ENCODE results near the gene TRIM46. TPM values are rescaled to one million over a fixed set of nuclear protein-coding genes. Genes with fewer than 3 reads are reported as not detected.
A peak's percentile ranks its signal among the peaks of the same experiment; 100 is the strongest.

TRIM46 gene
- polyA plus RNA-seq, 2 of the 4 experiments (the other 2 are of a cell fraction), result 1.1 to 2.8 TPM

GRCh38 chr1:155171836-155172731 lies 1.6 kb upstream of the TRIM46 start:
- CTCF ChIA-PET, result interaction anchor here (0.7 to 15.2 kb wide), 31 partner anchors 9 to 152 kb away, joined by 3 to 384 read pairs (median 7); partner anchors contain the start of genes EFNA1, EFNA4, MTX1 and SLC50A1
- POLR2A ChIA-PET, result interaction anchor here (0.5 to 4.4 kb wide), 5 partner anchors 8 to 78 kb away, joined by 3 to 54 read pairs (median 4); partner anchors contain the start of genes SLC50A1 and THBS3
- peak; percentile 14; the same call in 1 of the 2 replicates for TF ChIP-seq MAX (IDR thresholded peaks at IDR 0.05)
- TF ChIP-seq MAFK (IDR thresholded peaks at IDR 0.05; ENCODE audit: partially characterized antibody), result peak; percentile 68
- no peak for TF ChIP-seq POLR2AphosphoS2 (conservative IDR thresholded peaks at IDR 0.05; ENCODE audit: low read length)
- no peak for TF ChIP-seq ZSCAN20 (CRISPR knock-in tag; IDR thresholded peaks at IDR 0.05)

GRCh38 chr1:155172732-155173477 lies 744 bp upstream of the TRIM46 start, which contains the start of gene KRTCAP2:
TSS of gene KRTCAP2 (minus strand) at chr1:155173304. CDS start at chr1:155173224, 80 bp downstream.
- H3K27ac ChIP-seq, result peak within 1 kb of the TSS; percentile 93 to 99
- peak; percentile 55 to 85 for ATAC-seq
- FAIRE-seq, result peak; percentile 74
- H3K4me2 ChIP-seq, result peak within 1 kb of the TSS; percentile 95
- CTCF ChIA-PET, result interaction anchor here (0.6 to 15.2 kb wide), 41 partner anchors 9 to 874 kb away, joined by 3 to 384 read pairs (median 5); partner anchors contain the start of genes ADAM15, EFNA1, EFNA4 and MTX1
- H3K4me3 ChIP-seq, result peak within 1 kb of the TSS; percentile 80
- POLR2A ChIA-PET, result interaction anchor here (0.8 to 4.4 kb wide), 9 partner anchors 21 to 110 kb away, joined by 3 to 54 read pairs (median 4); partner anchors contain the start of genes EFNA4, SLC50A1 and THBS3
- peaks cover 21% of the 10 kb centered on the region for H3K4me1 ChIP-seq
- under 1% methylated on average over 46 of the region's 57 CpGs for WGBS (ENCODE audit: missing lambda C conversion rate)
- no peaks in the 10 kb centered on the region for H3K9me3 ChIP-seq
- DNase-seq (ENCODE audit: low read depth in 1 of 2, low spot score in 1 of 2), result peak; percentile 97
- TF ChIP-seq HOXA7 (CRISPR knock-in tag; IDR thresholded peaks at IDR 0.05), result no peak
- no peak for TF ChIP-seq ZC3H11A (IDR thresholded peaks at IDR 0.05)
- TF ChIP-seq ZFP36 (IDR thresholded peaks at IDR 0.05; ENCODE audit: borderline replicate concordance, partially characterized antibody), result no peak
- TF ChIP-seq MAFK (IDR thresholded peaks at IDR 0.05; ENCODE audit: partially characterized antibody), result no peak
- no peak for TF ChIP-seq ELK1 (IDR thresholded peaks at IDR 0.05; ENCODE audit: low read depth, low read length)
- no peak for TF ChIP-seq HOXB13 (CRISPR knock-in tag; IDR thresholded peaks at IDR 0.05; ENCODE audit: low read depth)
- no peak for TF ChIP-seq ESRRA (IDR thresholded peaks at IDR 0.05; ENCODE audit: borderline replicate concordance, low read length)
- no peak for TF ChIP-seq FOSL2 (IDR thresholded peaks at IDR 0.05)
- TF ChIP-seq FOSL2 (CRISPR knock-in tag; IDR thresholded peaks at IDR 0.05), result no peak
- no peak for TF ChIP-seq HES2 (IDR thresholded peaks at IDR 0.05)
- TF ChIP-seq POLR2A (IDR thresholded peaks at IDR 0.05; ENCODE audit: low read length), result peak; percentile 71
- TF ChIP-seq EHF (CRISPR knock-in tag; IDR thresholded peaks at IDR 0.05), result no peak
- TF ChIP-seq, protein P1, sequence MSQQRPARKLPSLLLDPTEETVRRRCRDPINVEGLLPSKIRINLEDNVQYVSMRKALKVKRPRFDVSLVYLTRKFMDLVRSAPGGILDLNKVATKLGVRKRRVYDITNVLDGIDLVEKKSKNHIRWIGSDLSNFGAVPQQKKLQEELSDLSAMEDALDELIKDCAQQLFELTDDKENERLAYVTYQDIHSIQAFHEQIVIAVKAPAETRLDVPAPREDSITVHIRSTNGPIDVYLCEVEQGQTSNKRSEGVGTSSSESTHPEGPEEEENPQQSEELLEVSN (IDR thresholded peaks at IDR 0.05; ENCODE audit: borderline replicate concordance, low read depth), result no peak
- TF ChIP-seq PBX3 (IDR thresholded peaks at IDR 0.05), result no peak
- TF ChIP-seq RNF2 (IDR thresholded peaks at IDR 0.05; ENCODE audit: borderline replicate concordance, low read depth), result no peak
- no peak for TF ChIP-seq NFE2L2 (conservative IDR thresholded peaks at IDR 0.05; ENCODE audit: low read length)
- no peak for TF ChIP-seq EHMT2 (IDR thresholded peaks at IDR 0.05; ENCODE audit: low read depth)
- TF ChIP-seq, protein P2, sequence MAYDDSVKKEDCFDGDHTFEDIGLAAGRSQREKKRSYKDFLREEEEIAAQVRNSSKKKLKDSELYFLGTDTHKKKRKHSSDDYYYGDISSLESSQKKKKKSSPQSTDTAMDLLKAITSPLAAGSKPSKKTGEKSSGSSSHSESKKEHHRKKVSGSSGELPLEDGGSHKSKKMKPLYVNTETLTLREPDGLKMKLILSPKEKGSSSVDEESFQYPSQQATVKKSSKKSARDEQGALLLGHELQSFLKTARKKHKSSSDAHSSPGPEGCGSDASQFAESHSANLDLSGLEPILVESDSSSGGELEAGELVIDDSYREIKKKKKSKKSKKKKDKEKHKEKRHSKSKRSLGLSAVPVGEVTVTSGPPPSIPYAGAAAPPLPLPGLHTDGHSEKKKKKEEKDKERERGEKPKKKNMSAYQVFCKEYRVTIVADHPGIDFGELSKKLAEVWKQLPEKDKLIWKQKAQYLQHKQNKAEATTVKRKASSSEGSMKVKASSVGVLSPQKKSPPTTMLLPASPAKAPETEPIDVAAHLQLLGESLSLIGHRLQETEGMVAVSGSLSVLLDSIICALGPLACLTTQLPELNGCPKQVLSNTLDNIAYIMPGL (CRISPR knock-in tag; IDR thresholded peaks at IDR 0.05; ENCODE audit: borderline replicate concordance), result no peak
- no peak for TF ChIP-seq POLR2AphosphoS2 (conservative IDR thresholded peaks at IDR 0.05; ENCODE audit: low read length)
- TF ChIP-seq SREBF2 (IDR thresholded peaks at IDR 0.05), result no peak
- no peak for TF ChIP-seq HDAC2 (IDR thresholded peaks at IDR 0.05)
- TF ChIP-seq EP300 (IDR thresholded peaks at IDR 0.05), result no peak
- peak; percentile 35; the same call in 2 of the 3 replicates for TF ChIP-seq SMC3 (IDR thresholded peaks at IDR 0.05)
- TF ChIP-seq RCOR1 (IDR thresholded peaks at IDR 0.05; ENCODE audit: low read depth, low read length), result no peak
- peak; percentile 39; the same call in 1 of the 2 replicates for TF ChIP-seq KDM5A (IDR thresholded peaks at IDR 0.05)
- no peak for TF ChIP-seq ZSCAN20 (CRISPR knock-in tag; IDR thresholded peaks at IDR 0.05)
- no peak for TF ChIP-seq HOXB5 (CRISPR knock-in tag; IDR thresholded peaks at IDR 0.05)
- no peak for TF ChIP-seq NR3C1 (IDR thresholded peaks at IDR 0.05)
- TF ChIP-seq RAD21 (conservative IDR thresholded peaks at IDR 0.05 in 1 of 2, IDR thresholded peaks at IDR 0.05 in 1 of 2), result peak in 1 of 2 experiments; percentile 10; a peak in 1 of 5 replicates

More at GRCh38 chr1:155171836-155172731, 1.6 kb upstream of the TRIM46 start:
- Histone ChIP-seq H3K4me3 (peak overlapping the region; percentile 80), H3K9me3 (no peaks in the 10 kb centered on the region), H3K4me2 (peak overlapping the region; percentile 95), H3K27ac (peak overlapping the region; percentile 93 to 99), H3K4me1 (peaks cover 24% of the 10 kb centered on the region)
- DNase-seq (ENCODE audit: low read depth in 1 of 2, low spot score in 1 of 2) (no peak), FAIRE-seq (no peak), ATAC-seq (peak; percentile 8 to 46; a peak in 4 of 6 replicates)
- 44% methylated on average over 8 of the region's 8 CpGs for WGBS (ENCODE audit: missing lambda C conversion rate)
